ENCODE data around the gene DGKB. TPM values are rescaled to one million over a fixed set of nuclear protein-coding genes. Genes with fewer than 3 reads are reported as not detected.

The DGKB gene
- total and polyA plus RNA-seq, 2 donors (not counting 1 experiment from before 2014, with no cell fraction given), result 0.31 TPM; not detected in 1

DNA sequence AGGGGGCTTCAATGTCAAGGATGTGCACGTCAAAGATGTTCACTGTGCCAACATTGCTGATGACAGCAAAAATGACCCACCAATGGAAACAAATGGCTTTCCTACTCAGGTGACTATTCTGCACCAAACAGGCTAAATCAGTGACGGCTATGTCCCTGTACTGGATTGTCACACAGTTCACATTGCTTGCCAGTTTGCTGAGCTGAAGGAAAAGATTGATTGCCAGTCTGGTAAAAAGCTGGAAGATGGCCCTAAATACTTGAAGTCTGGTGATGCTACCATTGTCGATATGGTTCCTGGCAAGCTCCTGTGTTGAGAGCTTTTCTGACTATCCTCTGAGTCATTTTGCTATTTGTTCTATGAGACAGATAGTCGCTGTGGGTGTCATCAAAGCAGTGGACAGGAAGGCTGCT lies 710.9 kb downstream of the DGKB start:
- H3K79me2 ChIP-seq (ENCODE audit: control insufficient read depth, insufficient read depth, low read length), result no peaks in the 10 kb centered on the region
- DNase-seq (ENCODE audit: low read depth in 2 of 2), result peak; percentile 24 to 65
- no peak overlapping the region for H2AFZ ChIP-seq (ENCODE audit: low read length)
- H3K4me3 ChIP-seq (replicated peaks in 1 of 4; ENCODE audit: control extremely low read depth in 1 of 4, insufficient read depth in 1 of 4, low read depth in 3 of 4, low read length in 4 of 4), result no peak overlapping the region
- no peaks in the 10 kb centered on the region for H3K36me3 ChIP-seq (ENCODE audit: control insufficient read depth, insufficient read depth, low read length)
- no peaks in the 10 kb centered on the region for H3K9me3 ChIP-seq (ENCODE audit: control insufficient read depth, insufficient read depth, low read depth, low read length)
- H3K4me1 ChIP-seq (ENCODE audit: control insufficient read depth, extremely low read depth, insufficient read depth, low read length), result no peaks in the 10 kb centered on the region
- no peaks in the 10 kb centered on the region for H3K27me3 ChIP-seq (ENCODE audit: control insufficient read depth, insufficient read depth, low read length)
- TF ChIP-seq, protein P1, sequence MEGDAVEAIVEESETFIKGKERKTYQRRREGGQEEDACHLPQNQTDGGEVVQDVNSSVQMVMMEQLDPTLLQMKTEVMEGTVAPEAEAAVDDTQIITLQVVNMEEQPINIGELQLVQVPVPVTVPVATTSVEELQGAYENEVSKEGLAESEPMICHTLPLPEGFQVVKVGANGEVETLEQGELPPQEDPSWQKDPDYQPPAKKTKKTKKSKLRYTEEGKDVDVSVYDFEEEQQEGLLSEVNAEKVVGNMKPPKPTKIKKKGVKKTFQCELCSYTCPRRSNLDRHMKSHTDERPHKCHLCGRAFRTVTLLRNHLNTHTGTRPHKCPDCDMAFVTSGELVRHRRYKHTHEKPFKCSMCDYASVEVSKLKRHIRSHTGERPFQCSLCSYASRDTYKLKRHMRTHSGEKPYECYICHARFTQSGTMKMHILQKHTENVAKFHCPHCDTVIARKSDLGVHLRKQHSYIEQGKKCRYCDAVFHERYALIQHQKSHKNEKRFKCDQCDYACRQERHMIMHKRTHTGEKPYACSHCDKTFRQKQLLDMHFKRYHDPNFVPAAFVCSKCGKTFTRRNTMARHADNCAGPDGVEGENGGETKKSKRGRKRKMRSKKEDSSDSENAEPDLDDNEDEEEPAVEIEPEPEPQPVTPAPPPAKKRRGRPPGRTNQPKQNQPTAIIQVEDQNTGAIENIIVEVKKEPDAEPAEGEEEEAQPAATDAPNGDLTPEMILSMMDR (conservative IDR thresholded peaks at IDR 0.05 in 1 of 2, IDR thresholded peaks at IDR 0.05 in 1 of 2; ENCODE audit: low read depth in 1 of 2, low read length in 2 of 2), result no peak
- no peak for TF ChIP-seq EZH2 (IDR thresholded peaks at IDR 0.05; ENCODE audit: low read length, missing control alignments)
- H3K4me2 ChIP-seq (ENCODE audit: extremely low read depth, insufficient read depth, low read length), result no peak overlapping the region
- H4K20me1 ChIP-seq (ENCODE audit: control insufficient read depth, extremely low read depth, insufficient read depth, low read length), result no peaks in the 10 kb centered on the region
- H3K27ac ChIP-seq (ENCODE audit: insufficient read depth, low read length), result no peak overlapping the region
- H3K9ac ChIP-seq (ENCODE audit: insufficient read depth, low read length), result no peak overlapping the region

- no peaks in the 10 kb centered on the region for H4K20me1 ChIP-seq (ENCODE audit: control insufficient read depth, extremely low read depth, insufficient read depth, low read length)
- H3K79me2 ChIP-seq (ENCODE audit: control insufficient read depth, insufficient read depth, low read length), result no peaks in the 10 kb centered on the region
- no peaks in the 10 kb centered on the region for H3K4me1 ChIP-seq (ENCODE audit: control insufficient read depth, extremely low read depth, insufficient read depth, low read length)
- H3K36me3 ChIP-seq (ENCODE audit: control insufficient read depth, insufficient read depth, low read length), result no peaks in the 10 kb centered on the region
- no peak overlapping the region for H3K4me3 ChIP-seq (replicated peaks in 1 of 4; ENCODE audit: control extremely low read depth in 1 of 4, insufficient read depth in 1 of 4, low read depth in 3 of 4, low read length in 4 of 4)
- H3K27me3 ChIP-seq (ENCODE audit: control insufficient read depth, insufficient read depth, low read length), result no peaks in the 10 kb centered on the region
- H3K27ac ChIP-seq (ENCODE audit: insufficient read depth, low read length), result no peak overlapping the region
- H3K9ac ChIP-seq (ENCODE audit: insufficient read depth, low read length), result no peak overlapping the region
- H3K9me3 ChIP-seq (ENCODE audit: control insufficient read depth, insufficient read depth, low read depth, low read length), result no peaks in the 10 kb centered on the region
- no peak for DNase-seq (ENCODE audit: low read depth in 2 of 2)
- H2AFZ ChIP-seq (ENCODE audit: low read length), result no peak overlapping the region
- no peak for TF ChIP-seq EZH2 (IDR thresholded peaks at IDR 0.05; ENCODE audit: low read length, missing control alignments)
- TF ChIP-seq, protein P1 (conservative IDR thresholded peaks at IDR 0.05 in 1 of 2, IDR thresholded peaks at IDR 0.05 in 1 of 2; ENCODE audit: low read depth in 1 of 2, low read length in 2 of 2), result no peak
- H3K4me2 ChIP-seq (ENCODE audit: extremely low read depth, insufficient read depth, low read length), result no peak overlapping the region
These were observed 718.2 kb downstream of the DGKB start for GRCh38 chr7:14184292-14184864.

GRCh38 chr7:14179781-14180180 lies 722.8 kb downstream of the DGKB start:
- Histone ChIP-seq H4K20me1 (ENCODE audit: control insufficient read depth, extremely low read depth, insufficient read depth, low read length) (no peaks in the 10 kb centered on the region), H3K9ac (ENCODE audit: insufficient read depth, low read length) (no peak overlapping the region), H3K27ac (ENCODE audit: insufficient read depth, low read length) (no peak overlapping the region), H3K36me3 (ENCODE audit: control insufficient read depth, insufficient read depth, low read length) (no peaks in the 10 kb centered on the region), H3K4me2 (ENCODE audit: extremely low read depth, insufficient read depth, low read length) (no peak overlapping the region), H3K4me1 (ENCODE audit: control insufficient read depth, extremely low read depth, insufficient read depth, low read length) (no peaks in the 10 kb centered on the region), H2AFZ (ENCODE audit: low read length) (no peak overlapping the region), H3K79me2 (ENCODE audit: control insufficient read depth, insufficient read depth, low read length) (no peaks in the 10 kb centered on the region), H3K9me3 (ENCODE audit: control insufficient read depth, insufficient read depth, low read depth, low read length) (no peaks in the 10 kb centered on the region), H3K27me3 (ENCODE audit: control insufficient read depth, insufficient read depth, low read length) (no peaks in the 10 kb centered on the region), H3K4me3 (replicated peaks in 1 of 4; ENCODE audit: control extremely low read depth in 1 of 4, insufficient read depth in 1 of 4, low read depth in 3 of 4, low read length in 4 of 4) (no peak overlapping the region)
- TF ChIP-seq, protein P1 (conservative IDR thresholded peaks at IDR 0.05 in 1 of 2, IDR thresholded peaks at IDR 0.05 in 1 of 2; ENCODE audit: low read depth in 1 of 2, low read length in 2 of 2), result no peak
- TF ChIP-seq EZH2 (IDR thresholded peaks at IDR 0.05; ENCODE audit: low read length, missing control alignments), result no peak
- no peak for DNase-seq (ENCODE audit: low read depth in 2 of 2)
